BJ (cell line): ENCODE measurements around the gene MEIS3. TPM values are rescaled to one million over a fixed set of nuclear protein-coding genes. Genes with fewer than 3 reads are reported as not detected.

Experiments
- CTCF ChIA-PET: fragments of 350-600 bp; formaldehyde crosslinking; extraction: SDS; loops from one replicate; lab custom pipeline; 2021; ENCODE audit warnings: antibody characterized with exemption, inconsistent platforms; lab: Yijun Ruan, JAX
- POLR2A ChIA-PET: fragments of 300-600 bp; sonication (Branson Sonifier 250); formaldehyde crosslinking; extraction: SDS; loops from one replicate; lab custom pipeline; 2021; ENCODE audit warnings: antibody characterized with exemption; lab: Charles Lee
- DNase-seq: peaks from one replicate; pipeline ENCODE4 v3.0.0-alpha.2; 2011; ENCODE audit warnings: low read depth
- H3K27me3 ChIP-seq: 2 replicates; pipeline ENCODE4 v1.6.0; 2011; ENCODE audit warnings: low read length; ENCODE audit not compliant: control insufficient read depth, insufficient read depth
- H3K36me3 ChIP-seq: 2 replicates; pipeline ENCODE4 v1.5.1; 2011; ENCODE audit warnings: low read length; ENCODE audit not compliant: control insufficient read depth, insufficient read depth
- H3K4me3 ChIP-seq: 2 replicates; pipeline ENCODE4 v1.5.1; 2011; ENCODE audit warnings: low read depth, mild to moderate bottlenecking, control low read depth, low read length
- polyA plus RNA-seq: library from polyadenylated mRNA; depleted of rRNA; stranded (reverse); fragments of >200 nt; gene quantifications from 2 replicates; pipeline ENCODE4 v1.2.3, GENCODE V29; 2011
- TF ChIP-seq, protein P1 (sequence below): IDR thresholded peaks from 2 replicates; pipeline ENCODE4 v1.5.1; 2011; ENCODE audit warnings: low read depth, mild to moderate bottlenecking, control low read depth, inconsistent platforms, low read length, moderate library complexity; ENCODE audit not compliant: insufficient read depth

The MEIS3 gene
- polyA plus RNA-seq, 1 experiment = 51.3 TPM

DNA sequence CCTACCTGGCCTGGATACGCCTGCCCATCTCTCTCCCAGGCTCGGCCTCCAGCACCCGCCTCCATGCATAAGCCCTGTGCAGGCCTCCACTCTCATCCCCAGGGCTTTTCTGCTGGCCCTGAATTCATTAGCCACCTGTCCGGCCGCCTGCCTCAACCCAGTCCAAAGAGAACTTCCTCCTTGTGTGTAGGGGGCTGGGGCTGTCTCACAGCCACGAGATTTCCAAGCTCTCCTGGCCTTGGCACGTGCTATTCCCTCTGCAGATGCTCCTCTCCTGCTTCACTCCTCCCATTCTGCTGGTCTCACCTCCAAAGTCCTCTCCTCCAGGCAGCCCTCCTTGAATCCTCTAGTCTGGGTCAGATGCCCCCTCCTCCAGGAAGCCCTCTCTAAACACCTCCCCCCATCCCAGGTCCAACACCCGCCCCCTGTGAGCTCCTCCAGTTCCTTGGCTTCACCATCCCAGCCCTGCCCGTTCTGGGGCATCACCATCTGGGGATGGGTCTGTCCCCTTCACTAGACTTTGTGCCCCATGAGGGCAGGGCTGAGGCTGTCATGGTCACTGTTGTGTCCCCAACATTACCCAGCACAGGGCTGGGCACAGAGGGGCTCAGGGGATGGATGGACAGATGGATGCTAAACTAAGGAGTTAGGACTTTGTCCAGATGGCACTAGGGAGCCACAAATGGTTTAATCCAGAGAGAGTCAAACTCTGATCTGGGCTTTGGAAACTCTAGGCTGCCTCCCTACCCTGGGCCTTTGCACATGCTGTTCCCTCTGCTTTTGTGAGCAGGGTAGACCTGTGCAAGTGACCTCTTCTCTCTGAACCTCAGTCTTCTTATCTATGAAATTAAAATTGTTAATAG, 14.8 kb downstream of the MEIS3 start:
- Histone ChIP-seq H3K36me3 (peaks cover 10% of the 10 kb centered on the region), H3K27me3 (no peaks in the 10 kb centered on the region), H3K4me3 (no peak overlapping the region)
- CTCF ChIA-PET = interaction anchor here (0.6 to 5.4 kb wide), 3 partner anchors 13 to 79 kb away, joined by 3 to 29 read pairs (median 3); partner anchors contain the start of gene KPTN
- TF ChIP-seq, protein P1, sequence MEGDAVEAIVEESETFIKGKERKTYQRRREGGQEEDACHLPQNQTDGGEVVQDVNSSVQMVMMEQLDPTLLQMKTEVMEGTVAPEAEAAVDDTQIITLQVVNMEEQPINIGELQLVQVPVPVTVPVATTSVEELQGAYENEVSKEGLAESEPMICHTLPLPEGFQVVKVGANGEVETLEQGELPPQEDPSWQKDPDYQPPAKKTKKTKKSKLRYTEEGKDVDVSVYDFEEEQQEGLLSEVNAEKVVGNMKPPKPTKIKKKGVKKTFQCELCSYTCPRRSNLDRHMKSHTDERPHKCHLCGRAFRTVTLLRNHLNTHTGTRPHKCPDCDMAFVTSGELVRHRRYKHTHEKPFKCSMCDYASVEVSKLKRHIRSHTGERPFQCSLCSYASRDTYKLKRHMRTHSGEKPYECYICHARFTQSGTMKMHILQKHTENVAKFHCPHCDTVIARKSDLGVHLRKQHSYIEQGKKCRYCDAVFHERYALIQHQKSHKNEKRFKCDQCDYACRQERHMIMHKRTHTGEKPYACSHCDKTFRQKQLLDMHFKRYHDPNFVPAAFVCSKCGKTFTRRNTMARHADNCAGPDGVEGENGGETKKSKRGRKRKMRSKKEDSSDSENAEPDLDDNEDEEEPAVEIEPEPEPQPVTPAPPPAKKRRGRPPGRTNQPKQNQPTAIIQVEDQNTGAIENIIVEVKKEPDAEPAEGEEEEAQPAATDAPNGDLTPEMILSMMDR = no peak
- POLR2A ChIA-PET = no interaction called here
- no peak for DNase-seq

DNA sequence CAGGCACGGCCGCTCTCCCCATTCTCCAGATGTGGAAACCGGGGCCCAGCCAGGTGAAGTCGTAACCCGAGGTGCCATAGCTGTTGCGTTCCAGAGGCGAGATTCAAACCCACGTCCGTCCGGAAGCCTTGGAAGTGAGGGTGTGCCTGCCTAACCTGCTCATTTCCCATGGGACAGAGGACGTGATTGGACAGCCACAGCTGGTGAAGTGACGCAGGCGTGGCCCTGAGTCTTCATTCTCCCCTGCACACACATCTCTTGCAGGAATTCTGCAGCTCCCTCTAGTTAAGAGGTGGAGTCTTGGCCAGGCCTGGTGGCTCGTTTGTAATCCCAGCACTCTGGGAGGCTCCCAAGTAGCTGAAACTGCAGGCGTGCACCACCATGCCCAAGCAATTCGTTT, 16.8 kb downstream of the MEIS3 start:
- TF ChIP-seq, protein P1 = no peak
- Histone ChIP-seq H3K4me3 (no peak overlapping the region), H3K27me3 (peaks cover 3% of the 10 kb centered on the region; the same call in 1 of the 2 replicates), H3K36me3 (peaks cover 5% of the 10 kb centered on the region)
- CTCF ChIA-PET = interaction anchor here (0.6 to 5.4 kb wide), 2 partner anchors 11 to 117 kb away, joined by 5 to 29 read pairs; no protein-coding TSS in a partner anchor
- POLR2A ChIA-PET = no interaction called here
- no peak for DNase-seq

DNA sequence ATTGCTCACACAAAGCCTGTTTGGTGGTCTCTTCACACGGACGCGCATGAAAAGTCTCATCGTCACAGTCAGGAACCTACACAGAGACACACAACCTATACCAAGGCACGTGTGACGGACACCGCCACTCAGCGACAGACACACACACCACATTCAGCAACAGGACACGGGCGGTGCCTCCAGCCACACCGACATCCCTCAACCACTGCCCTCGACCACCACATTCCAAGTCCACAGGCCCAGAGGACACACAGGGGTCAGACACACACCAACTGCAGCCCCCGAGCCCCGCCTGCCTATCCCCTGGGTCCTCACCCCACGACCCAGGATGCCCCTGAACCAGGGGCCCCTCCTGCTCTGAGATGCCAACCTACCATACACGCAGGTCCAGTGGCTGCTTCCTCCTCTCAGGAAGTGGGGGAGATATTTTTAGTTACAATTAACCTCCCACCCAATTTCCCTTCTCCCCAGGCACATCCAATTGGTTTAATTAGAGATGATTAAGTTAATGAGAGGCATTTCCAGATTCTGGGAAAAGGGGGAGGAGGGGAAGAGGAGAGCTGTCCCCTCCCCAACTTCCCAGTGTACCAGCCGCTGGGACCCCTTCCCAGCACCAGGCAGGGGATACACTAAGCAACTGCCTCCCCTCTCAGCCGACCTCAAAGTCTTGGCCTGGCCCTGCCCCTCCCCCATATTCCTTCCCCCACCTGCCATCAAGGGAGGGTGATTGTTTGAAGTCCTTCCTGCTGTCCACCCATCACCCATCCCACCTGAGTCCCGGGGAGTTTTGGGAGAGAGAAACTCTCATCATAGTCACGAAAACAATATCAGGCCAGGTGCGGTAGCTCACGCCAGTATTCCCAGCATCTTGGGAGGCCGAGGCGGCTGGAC, 20.4 kb downstream of the MEIS3 start:
- TF ChIP-seq, protein P1 = no peak
- CTCF ChIA-PET = interaction anchor here (1.5 to 1.6 kb wide), 2 partner anchors 8 to 101 kb away, joined by 3 to 15 read pairs; no protein-coding TSS in a partner anchor
- Histone ChIP-seq H3K27me3 (peaks cover 5% of the 10 kb centered on the region; the same call in 1 of the 2 replicates), H3K36me3 (no peaks in the 10 kb centered on the region), H3K4me3 (no peak overlapping the region)
- DNase-seq = no peak
- POLR2A ChIA-PET = no interaction called here

DNA sequence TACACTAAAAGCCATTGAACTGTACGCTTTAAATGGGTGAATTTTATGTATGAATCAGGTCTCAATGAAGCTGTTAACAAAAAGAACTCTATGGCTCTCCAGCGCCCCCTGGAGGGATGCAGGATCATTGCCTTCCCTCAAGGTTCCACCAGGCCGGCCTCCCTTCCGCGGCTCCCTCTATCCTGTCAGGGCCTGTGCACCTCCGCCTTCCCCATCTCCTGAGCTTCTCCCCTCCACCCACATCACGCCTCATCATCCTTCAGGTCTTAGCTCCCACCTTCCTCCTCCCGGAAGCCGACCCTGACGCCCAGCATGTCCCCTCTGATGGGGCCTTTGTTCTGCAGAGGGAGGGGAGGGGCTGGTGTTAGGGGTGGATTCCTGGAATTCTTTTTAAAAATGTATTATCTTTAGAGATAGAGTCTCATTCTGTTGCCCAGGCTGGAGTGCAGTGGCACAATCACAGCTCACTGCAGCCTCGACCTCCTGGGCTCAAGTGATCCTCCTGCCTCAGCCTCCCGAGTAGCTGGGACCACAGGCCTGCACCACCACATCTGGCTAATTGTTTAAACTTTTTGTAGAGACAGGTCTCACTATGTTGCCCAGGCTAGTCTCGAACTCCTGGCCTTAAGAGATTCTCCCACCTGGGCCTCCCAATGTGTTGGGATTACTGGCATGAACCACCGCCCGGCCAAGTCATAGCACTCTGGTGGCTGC, 27.7 kb downstream of the MEIS3 start:
- TF ChIP-seq, protein P1 = peak; percentile 92
- Histone ChIP-seq H3K36me3 (no peaks in the 10 kb centered on the region), H3K27me3 (peaks cover 2% of the 10 kb centered on the region; the same call in 1 of the 2 replicates), H3K4me3 (no peak overlapping the region)
- CTCF ChIA-PET = interaction anchor here (0.5 to 4.2 kb wide), 35 partner anchors 8 to 297 kb away, joined by 3 to 93 read pairs (median 4); partner anchors contain the start of gene DHX34
- DNase-seq = peak; percentile 4
- POLR2A ChIA-PET = interaction anchor here (0.5 kb wide), 1 partner anchor 111 kb away, joined by 4 read pairs; no protein-coding TSS in a partner anchor
